Keratinocyte (primary cell): ENCODE measurements around the gene FIZ1. TPM values are rescaled to one million over a fixed set of nuclear protein-coding genes. Genes with fewer than 3 reads are reported as not detected.

Experiments
- DNase-seq: peaks from one replicate; pipeline ENCODE4 v3.0.0-alpha.2; 2011; ENCODE audit warnings: low read depth, missing footprints, low spot score
- FAIRE-seq: peaks from 2 replicates; lab custom pipeline; 2011; peaks lifted over from hg19 to GRCh38; lab: Jason Lieb, UNC
- H2AFZ ChIP-seq: 2 replicates; pipeline ENCODE4 v1.6.0; 2012; ENCODE audit warnings: low read length, control low read depth, inconsistent platforms; ENCODE audit not compliant: control insufficient read depth
- H3K27ac ChIP-seq: 2 replicates; pipeline ENCODE4 v1.5.1; 2011; ENCODE audit warnings: low read length; ENCODE audit not compliant: control insufficient read depth, insufficient read depth
- H3K27me3 ChIP-seq: 3 replicates; pipeline ENCODE4 v1.6.0; 2011; ENCODE audit warnings: low read length; ENCODE audit not compliant: control insufficient read depth, insufficient read depth; ENCODE audit errors: extremely low read depth
- H3K36me3 ChIP-seq, 2 experiments: 2 replicates in 1 of 2; 3 replicates in 1 of 2; pipeline ENCODE4 v1.5.1; 2011; ENCODE audit warnings: low read length in 2 of 2, mild to moderate bottlenecking in 1 of 2; ENCODE audit not compliant: control insufficient read depth in 2 of 2, insufficient read depth in 2 of 2; ENCODE audit errors: extremely low read depth in 1 of 2
- H3K4me1 ChIP-seq: 3 replicates; pipeline ENCODE4 v1.5.1; 2011; ENCODE audit warnings: low read length; ENCODE audit not compliant: control insufficient read depth, insufficient read depth; ENCODE audit errors: extremely low read depth
- H3K4me2 ChIP-seq: 3 replicates; pipeline ENCODE4 v1.6.0; 2011; ENCODE audit warnings: low read depth, low read length; ENCODE audit not compliant: control insufficient read depth, insufficient read depth; ENCODE audit errors: extremely low read depth
- H3K4me3 ChIP-seq, 3 experiments: fragments of 200-600 bp in 1 of 3; sonication (generic) in 1 of 3; 2 replicates in 2 of 3; 3 replicates in 1 of 3; pipeline ENCODE4 v1.5.1; 2011 to 2016; ENCODE audit warnings: low read length in 3 of 3, mild to moderate bottlenecking in 3 of 3, control low read depth in 2 of 3, inconsistent platforms in 1 of 3, low read depth in 1 of 3, mixed read lengths in 1 of 3, mixed run types in 1 of 3, moderate library complexity in 1 of 3; ENCODE audit not compliant: control insufficient read depth in 2 of 3, insufficient read depth in 2 of 3; ENCODE audit errors: extremely low read depth in 1 of 3
- H3K79me2 ChIP-seq: 2 replicates; pipeline ENCODE4 v1.6.0; 2012; ENCODE audit warnings: low read length; ENCODE audit not compliant: control insufficient read depth, insufficient read depth
- H3K9ac ChIP-seq: 3 replicates; pipeline ENCODE4 v1.6.0; 2011; ENCODE audit warnings: low read length; ENCODE audit not compliant: control insufficient read depth, insufficient read depth; ENCODE audit errors: extremely low read depth
- H3K9me1 ChIP-seq: 3 replicates; pipeline ENCODE4 v1.6.0; 2011; ENCODE audit warnings: low read length; ENCODE audit not compliant: control insufficient read depth, insufficient read depth; ENCODE audit errors: extremely low read depth
- H3K9me3 ChIP-seq: 2 replicates; pipeline ENCODE4 v1.5.1; 2012; ENCODE audit warnings: low read depth, low read length; ENCODE audit not compliant: control insufficient read depth
- H4K20me1 ChIP-seq: 3 replicates; pipeline ENCODE4 v1.6.0; 2011; ENCODE audit warnings: low read length; ENCODE audit not compliant: control insufficient read depth, insufficient read depth; ENCODE audit errors: extremely low read depth
- EZH2 ChIP-seq: IDR thresholded peaks from one replicate; pipeline ENCODE4 v1.6.1; 2012; ENCODE audit warnings: inconsistent platforms, mild to moderate bottlenecking, low read length, moderate library complexity
- dilution Hi-C: fragments of 300-500 bp; cut with MboI; formaldehyde crosslinking; loops from one replicate; pipeline ENCODE4 v1.7.0; 2020; ENCODE audit warnings: low sequenced_read_pairs; ENCODE audit not compliant: extremely low pct_ligation_motif_present
- polyA plus RNA-seq, 5 experiments: library from polyadenylated mRNA; depleted of rRNA in 3 of 5; stranded (reverse) in 3 of 5; stranded (forward) in 1 of 5; unstranded in 1 of 5; fragments of >200 nt; gene quantifications; 1 replicate in 1 of 5; 2 replicates in 3 of 5; 3 replicates in 1 of 5; pipeline versions ENCODE4 v1.2.1 to v1.2.3, GENCODE V29; 2011 to 2012; ENCODE audit warnings: missing spikeins in 2 of 5, low read depth in 1 of 5, low replicate concordance in 1 of 5
- TF ChIP-seq, protein P1 (sequence below), 3 experiments: IDR thresholded peaks in 1 of 3; conservative IDR thresholded peaks in 1 of 3; optimal IDR thresholded peaks in 1 of 3; 2 replicates in 2 of 3; 3 replicates in 1 of 3; pipeline versions ENCODE3 to v1.5.1; 2011; ENCODE audit warnings: low read length in 3 of 3, mild to moderate bottlenecking in 3 of 3, moderate library complexity in 2 of 3, control low read depth in 1 of 3, inconsistent platforms in 1 of 3; ENCODE audit not compliant: insufficient read depth in 2 of 3; ENCODE audit errors: extremely low read depth in 1 of 3

FIZ1 gene
- polyA plus RNA-seq, 1 donor (not counting 4 experiments of a cell fraction or from before 2014, with no cell fraction given) = 2.7 TPM

DNA sequence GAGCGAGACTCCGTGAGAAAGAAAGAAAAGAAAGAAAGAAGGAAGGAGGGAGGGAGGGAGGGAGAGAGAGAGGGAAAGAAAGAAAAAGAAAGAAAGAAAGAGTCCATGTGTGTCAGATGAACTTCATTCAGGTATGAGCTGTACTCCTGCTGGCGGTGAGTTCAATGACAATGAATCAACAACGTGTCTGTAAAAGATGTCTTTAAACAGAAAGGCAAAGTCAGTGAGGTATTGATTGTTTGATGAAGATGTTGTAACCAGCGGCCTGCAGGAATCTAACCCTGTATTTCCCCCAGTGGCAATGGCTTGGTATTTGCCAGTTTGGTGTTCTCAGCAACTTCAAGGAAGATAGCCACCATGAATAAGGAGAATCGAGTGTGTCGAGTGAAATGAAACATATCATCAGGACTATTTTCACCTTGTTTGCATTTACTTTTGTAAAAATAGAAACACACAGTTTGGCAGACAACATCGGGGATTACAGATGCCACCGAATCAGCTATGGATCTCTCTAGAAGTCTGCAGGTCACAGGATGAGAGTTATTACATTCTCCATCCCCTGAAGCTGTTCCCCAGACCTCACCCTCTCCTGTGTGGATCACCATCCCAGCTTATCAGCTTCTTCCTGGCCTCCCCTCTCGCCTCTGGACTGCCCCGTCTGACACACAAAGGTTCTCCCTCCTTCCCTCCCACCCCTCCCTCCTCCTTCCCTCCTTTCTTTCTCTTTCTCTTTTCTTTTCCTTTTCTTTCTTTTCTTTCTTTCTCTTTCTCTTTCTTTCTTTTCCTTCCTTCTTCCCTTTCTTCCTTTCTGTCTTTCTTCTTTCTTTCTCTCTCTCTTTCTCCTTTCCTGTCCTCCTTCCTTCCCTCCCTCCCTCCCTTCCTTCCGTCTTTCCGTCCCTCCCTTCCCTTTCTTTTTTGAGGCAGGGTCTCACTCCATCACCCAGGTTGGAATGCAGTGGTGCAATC lies 45.8 kb downstream of the FIZ1 start:
- no peak for FAIRE-seq
- TF ChIP-seq EZH2 = no peak
- Histone ChIP-seq H3K79me2 (no peaks in the 10 kb centered on the region), H3K27ac (no peak overlapping the region), H3K9ac (no peak overlapping the region), H3K9me1 (no peaks in the 10 kb centered on the region), H3K36me3 (no peaks in the 10 kb centered on the region), H3K9me3 (no peaks in the 10 kb centered on the region), H4K20me1 (no peaks in the 10 kb centered on the region), H3K4me3 (no peak overlapping the region), H2AFZ (no peak overlapping the region), H3K4me2 (no peak overlapping the region), H3K4me1 (peaks cover 3% of the 10 kb centered on the region), H3K27me3 (no peaks in the 10 kb centered on the region)
- dilution Hi-C loops = no loop called here
- DNase-seq = no peak

DNA sequence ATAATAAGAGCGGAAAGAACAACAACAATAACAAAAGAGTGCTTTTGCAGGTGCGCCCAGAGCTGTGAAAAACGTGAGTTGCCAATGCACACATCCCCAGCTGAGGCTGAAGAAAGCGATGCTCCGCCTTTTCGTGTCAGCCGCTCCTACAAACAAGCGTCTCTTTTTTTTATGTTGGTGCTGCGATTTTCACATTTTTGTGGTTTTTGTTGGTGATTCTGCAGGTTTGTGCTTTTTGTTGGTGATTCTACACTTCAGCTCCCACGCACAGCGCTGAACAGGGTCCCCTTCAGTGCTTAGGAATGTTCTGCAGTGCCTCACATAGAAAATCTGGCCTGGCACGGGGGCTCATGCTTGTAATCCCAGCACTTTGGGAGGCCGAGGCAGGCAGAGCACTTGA lies 46.7 kb downstream of the FIZ1 start:
- H3K27ac ChIP-seq = no peak overlapping the region
- H2AFZ ChIP-seq = no peak overlapping the region
- TF ChIP-seq, protein P1, sequence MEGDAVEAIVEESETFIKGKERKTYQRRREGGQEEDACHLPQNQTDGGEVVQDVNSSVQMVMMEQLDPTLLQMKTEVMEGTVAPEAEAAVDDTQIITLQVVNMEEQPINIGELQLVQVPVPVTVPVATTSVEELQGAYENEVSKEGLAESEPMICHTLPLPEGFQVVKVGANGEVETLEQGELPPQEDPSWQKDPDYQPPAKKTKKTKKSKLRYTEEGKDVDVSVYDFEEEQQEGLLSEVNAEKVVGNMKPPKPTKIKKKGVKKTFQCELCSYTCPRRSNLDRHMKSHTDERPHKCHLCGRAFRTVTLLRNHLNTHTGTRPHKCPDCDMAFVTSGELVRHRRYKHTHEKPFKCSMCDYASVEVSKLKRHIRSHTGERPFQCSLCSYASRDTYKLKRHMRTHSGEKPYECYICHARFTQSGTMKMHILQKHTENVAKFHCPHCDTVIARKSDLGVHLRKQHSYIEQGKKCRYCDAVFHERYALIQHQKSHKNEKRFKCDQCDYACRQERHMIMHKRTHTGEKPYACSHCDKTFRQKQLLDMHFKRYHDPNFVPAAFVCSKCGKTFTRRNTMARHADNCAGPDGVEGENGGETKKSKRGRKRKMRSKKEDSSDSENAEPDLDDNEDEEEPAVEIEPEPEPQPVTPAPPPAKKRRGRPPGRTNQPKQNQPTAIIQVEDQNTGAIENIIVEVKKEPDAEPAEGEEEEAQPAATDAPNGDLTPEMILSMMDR (optimal IDR thresholded peaks at IDR 0.05 in 1 of 3, IDR thresholded peaks at IDR 0.05 in 1 of 3, conservative IDR thresholded peaks at IDR 0.05 in 1 of 3; ENCODE audit: extremely low read depth in 1 of 3, insufficient read depth in 2 of 3, low read length in 3 of 3) = no peak
- no peak for TF ChIP-seq EZH2
- DNase-seq (no peak), FAIRE-seq (no peak)
- no peak overlapping the region for H3K4me3 ChIP-seq
- no peaks in the 10 kb centered on the region for H4K20me1 ChIP-seq
- no peaks in the 10 kb centered on the region for H3K27me3 ChIP-seq
- no peaks in the 10 kb centered on the region for H3K9me1 ChIP-seq
- no peaks in the 10 kb centered on the region for H3K9me3 ChIP-seq
- dilution Hi-C loops = no loop called here
- no peak overlapping the region for H3K9ac ChIP-seq
- H3K4me1 ChIP-seq = peaks cover 3% of the 10 kb centered on the region
- H3K79me2 ChIP-seq = no peaks in the 10 kb centered on the region
- H3K4me2 ChIP-seq = no peak overlapping the region
- H3K36me3 ChIP-seq = no peaks in the 10 kb centered on the region
